IMR-90 (cell line): ENCODE measurements around the gene RIMS4. TPM values are rescaled to one million over a fixed set of nuclear protein-coding genes. Genes with fewer than 3 reads are reported as not detected.

Source experiments
- ATAC-seq: fragments of 200-7000 bp; cut with Tn5 transposase; 2 replicates; pipeline ENCODE4 v1.9.1; 2020; ENCODE audit warnings: low read depth, mild to moderate bottlenecking, moderate library complexity
- BruUV-seq: library from RNA; stranded (reverse); fragments of 400-500 nt; replicated peaks from 2 replicates; lab custom pipeline; 2021; lab: Mats Ljungman, UMichigan
- CTCF ChIA-PET: fragments of 300-600 bp; formaldehyde crosslinking; extraction: SDS; loops from one replicate; lab custom pipeline; 2021; ENCODE audit warnings: antibody characterized with exemption; lab: Yijun Ruan, JAX
- POLR2A ChIA-PET: fragments of 300-600 bp; sonication (Branson Sonifier 250); formaldehyde crosslinking; loops from one replicate; lab custom pipeline; 2022; ENCODE audit warnings: antibody characterized with exemption; ENCODE audit not compliant: unreplicated experiment; lab: Charles Lee
- DNase-seq: peaks from one replicate; pipeline ENCODE4 v3.0.0; 2013
- H2AFZ ChIP-seq: replicated peaks from 2 replicates; pipeline ENCODE3; 2013; ENCODE audit warnings: low read length, mild to moderate bottlenecking; ENCODE audit not compliant: poor library complexity
- H2AK5ac ChIP-seq: 2 replicates; pipeline ENCODE4 v1.6.1; 2013; ENCODE audit warnings: low read depth, low read length, inconsistent platforms
- H2AK9ac ChIP-seq: replicated peaks from 2 replicates; pipeline ENCODE3; 2013; ENCODE audit warnings: mild to moderate bottlenecking, low read depth, low read length, moderate library complexity; ENCODE audit not compliant: poor library complexity
- H2BK120ac ChIP-seq: 2 replicates; pipeline ENCODE4 v1.6.1; 2013; ENCODE audit warnings: low read depth, low read length, inconsistent platforms
- H2BK15ac ChIP-seq: 3 replicates; pipeline ENCODE4 v1.6.1; 2013; ENCODE audit warnings: low read depth, low read length, inconsistent platforms
- H2BK20ac ChIP-seq: 2 replicates; pipeline ENCODE4 v1.6.1; 2013; ENCODE audit warnings: low read depth, mild to moderate bottlenecking, inconsistent platforms, low read length, moderate library complexity
- H2BK5ac ChIP-seq: 2 replicates; pipeline ENCODE4 v1.6.1; 2013; ENCODE audit warnings: mild to moderate bottlenecking, low read depth, low read length, inconsistent platforms; ENCODE audit not compliant: poor library complexity, severe bottlenecking
- H3K14ac ChIP-seq: replicated peaks from 2 replicates; pipeline ENCODE4 v1.6.1; 2013; ENCODE audit warnings: low read depth, low read length, inconsistent platforms
- H3K18ac ChIP-seq: 2 replicates; pipeline ENCODE4 v1.6.1; 2013; ENCODE audit warnings: low read depth, low read length, control low read depth
- H3K23ac ChIP-seq: 2 replicates; pipeline ENCODE4 v1.6.1; 2013; ENCODE audit warnings: low read depth, low read length, inconsistent platforms
- H3K27ac ChIP-seq: 2 replicates; pipeline ENCODE4 v1.5.1; 2013; ENCODE audit warnings: mild to moderate bottlenecking, control low read depth, low read length; ENCODE audit not compliant: insufficient read depth
- H3K27me3 ChIP-seq: 2 replicates; pipeline ENCODE4 v1.6.1; 2013; ENCODE audit warnings: low read length; ENCODE audit not compliant: control insufficient read depth, insufficient read depth
- H3K36me3 ChIP-seq: 2 replicates; pipeline ENCODE4 v1.6.1; 2013; ENCODE audit warnings: low read length, mixed read lengths; ENCODE audit not compliant: control insufficient read depth, insufficient read depth
- H3K4ac ChIP-seq: 2 replicates; pipeline ENCODE4 v1.6.1; 2013; ENCODE audit warnings: low read depth, low read length, inconsistent platforms
- H3K4me1 ChIP-seq: 2 replicates; pipeline ENCODE4 v1.6.1; 2013; ENCODE audit warnings: low read length, mixed read lengths; ENCODE audit not compliant: control insufficient read depth, insufficient read depth
- H3K4me2 ChIP-seq: 2 replicates; pipeline ENCODE4 v1.6.1; 2013; ENCODE audit warnings: low read depth, mild to moderate bottlenecking, control low read depth, low read length, moderate library complexity
- H3K4me3 ChIP-seq: 2 replicates; pipeline ENCODE4 v1.5.1; 2013; ENCODE audit warnings: low read depth, mild to moderate bottlenecking, control low read depth, low read length, moderate library complexity; ENCODE audit not compliant: insufficient read depth
- H3K56ac ChIP-seq: 2 replicates; pipeline ENCODE4 v1.6.1; 2013; ENCODE audit warnings: low read length, inconsistent platforms; ENCODE audit not compliant: insufficient read depth; ENCODE audit errors: extremely low read depth
- H3K79me1 ChIP-seq, 2 experiments: 2 replicates each; pipeline ENCODE4 v1.6.1; 2013; ENCODE audit warnings: low read length in 2 of 2, inconsistent platforms in 1 of 2, low read depth in 1 of 2
- H3K9ac ChIP-seq: 2 replicates; pipeline ENCODE4 v1.6.1; 2013; ENCODE audit warnings: low read depth, low read length, control low read depth
- H3K9me1 ChIP-seq: 2 replicates; pipeline ENCODE4 v1.6.1; 2013; ENCODE audit warnings: low read length, inconsistent platforms; ENCODE audit not compliant: insufficient read depth
- H3K9me3 ChIP-seq: 2 replicates; pipeline ENCODE4 v1.6.1; 2013; ENCODE audit warnings: low read length; ENCODE audit not compliant: control insufficient read depth, insufficient read depth
- H4K20me1 ChIP-seq: 2 replicates; pipeline ENCODE4 v1.6.1; 2013; ENCODE audit warnings: low read length, inconsistent platforms; ENCODE audit not compliant: insufficient read depth
- H4K5ac ChIP-seq: 2 replicates; pipeline ENCODE4 v1.6.1; 2013; ENCODE audit warnings: mild to moderate bottlenecking, low read depth, low read length, control low read depth
- H4K8ac ChIP-seq, 2 experiments: 2 replicates each; pipeline ENCODE4 v1.6.1; 2013; ENCODE audit warnings: low read depth in 2 of 2, low read length in 2 of 2, control low read depth in 1 of 2, inconsistent platforms in 1 of 2
- H4K91ac ChIP-seq: 2 replicates; pipeline ENCODE4 v1.6.1; 2013; ENCODE audit warnings: low read depth, low read length, inconsistent platforms; ENCODE audit not compliant: insufficient read depth
- CEBPB ChIP-seq: IDR thresholded peaks from 2 replicates; pipeline ENCODE4 v1.6.1; 2012; ENCODE audit warnings: low read depth, low read length, improper control_type of control experiment
- FOS ChIP-seq: fragments of 150-350 bp; IDR thresholded peaks from 2 replicates; pipeline ENCODE4 v1.6.1; 2016; ENCODE audit warnings: low read depth, low read length
- MAZ ChIP-seq: IDR thresholded peaks from 2 replicates; pipeline ENCODE4 v1.6.1; 2012; ENCODE audit warnings: low read depth, mild to moderate bottlenecking, low read length, improper control_type of control experiment, moderate library complexity, borderline replicate concordance
- MXI1 ChIP-seq: IDR thresholded peaks from 2 replicates; pipeline ENCODE4 v1.6.1; 2012; ENCODE audit warnings: low read depth, mild to moderate bottlenecking, low read length, moderate library complexity, borderline replicate concordance
- NFE2L2 ChIP-seq: fragments of 150-350 bp; IDR thresholded peaks from 2 replicates; pipeline ENCODE4 v1.6.1; 2016; ENCODE audit warnings: low read depth, mild to moderate bottlenecking, low read length
- RAD21 ChIP-seq: IDR thresholded peaks from 2 replicates; pipeline ENCODE4 v1.6.1; 2012; ENCODE audit warnings: low read length, improper control_type of control experiment
- RCOR1 ChIP-seq: IDR thresholded peaks from 2 replicates; pipeline ENCODE4 v1.6.1; 2012; ENCODE audit warnings: mild to moderate bottlenecking, low read length, improper control_type of control experiment; ENCODE audit not compliant: insufficient replicate concordance
- RFX5 ChIP-seq: IDR thresholded peaks from 2 replicates; pipeline ENCODE4 v1.8.0; 2012; ENCODE audit warnings: low read depth, mild to moderate bottlenecking, low read length, moderate library complexity
- WGBS, 2 experiments: methylation state at CpG; one replicate each; pipeline versions ENCODE4 v1.1.5 to v1.1.7; 2013; ENCODE audit warnings: missing lambda C conversion rate in 2 of 2; ENCODE audit not compliant: insufficient read length in 1 of 2; ENCODE audit errors: extremely low coverage in 2 of 2; 5-methylcytosine and 5-hydroxymethylcytosine counted together
- dilution Hi-C: fragments of 300-500 bp; cut with HindIII; formaldehyde crosslinking; loops from one replicate; pipeline ENCODE4 v1.14.3; 2018; ENCODE audit warnings: low sequenced_read_pairs; ENCODE audit not compliant: unreplicated experiment
- in situ Hi-C: fragments of 300-500 bp; cut with MboI; formaldehyde crosslinking; loops from 3 replicates; pipeline ENCODE4 v1.14.3; 2019; ENCODE audit warnings: low sequenced_read_pairs, inconsistent platforms, mixed read lengths
- intact Hi-C: fragments of 100-400 bp; cut with micrococcal nuclease; formaldehyde crosslinking; loops from 2 replicates; pipeline ENCODE4 v1.10.0; 2022
- polyA plus RNA-seq, 3 experiments: library from polyadenylated mRNA; depleted of rRNA; stranded (reverse); fragments of >200 nt; gene quantifications; 2 replicates each; pipeline ENCODE4 v1.2.3, GENCODE V29; 2012; ENCODE audit warnings: low replicate concordance in 1 of 3
- total RNA-seq: library from RNA; depleted of rRNA; stranded (reverse); fragments of >200 nt; gene quantifications from 2 replicates; pipeline ENCODE4 v1.2.3, GENCODE V29; 2012
- TF ChIP-seq, protein P1 (sequence below): fragments of 150-350 bp; IDR thresholded peaks from 2 replicates; pipeline ENCODE4 v1.6.1; 2016; ENCODE audit warnings: low read depth, mild to moderate bottlenecking, low read length, moderate library complexity, borderline replicate concordance
- TF ChIP-seq, protein P2 (sequence below): fragments of 150-350 bp; IDR thresholded peaks from 2 replicates; pipeline ENCODE4 v1.6.1; 2017; ENCODE audit warnings: mild to moderate bottlenecking, antibody characterized with exemption, low read length, low read depth

The RIMS4 gene
- total and polyA plus RNA-seq, 2 of the 4 experiments (the other 2 are of a cell fraction) = not detected

DNA sequence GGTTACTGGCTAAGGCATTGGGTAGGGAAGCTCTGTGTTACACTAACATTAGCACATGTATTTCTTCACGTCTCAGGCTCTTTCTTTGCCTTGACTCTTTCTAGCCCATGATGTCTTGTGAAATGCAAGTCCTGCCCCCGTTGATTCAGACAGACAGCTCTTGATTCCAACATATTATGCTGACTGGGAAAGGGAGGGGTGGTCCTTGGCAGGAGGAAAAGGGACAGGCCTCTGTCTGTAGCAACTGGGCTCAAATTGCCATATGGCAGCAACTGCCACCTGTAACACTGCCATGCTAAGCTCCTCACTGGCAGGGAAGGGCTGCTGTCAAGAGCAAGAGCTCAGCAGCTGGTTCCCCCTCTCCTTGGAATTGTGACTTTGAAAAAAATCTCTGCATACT is 70.4 kb downstream of the RIMS4 start:
- Histone ChIP-seq H3K4ac (no peak overlapping the region), H2BK5ac (no peak overlapping the region), H2BK20ac (no peak overlapping the region), H3K9me1 (no peaks in the 10 kb centered on the region; the same call in 1 of the 2 replicates), H3K56ac (no peak overlapping the region), H2AFZ (no peak overlapping the region), H3K9ac (no peak overlapping the region), H3K14ac (no peak overlapping the region), H3K79me1 (no peaks in the 10 kb centered on the region), H4K5ac (no peak overlapping the region), H3K4me2 (no peak overlapping the region), H3K9me3 (no peaks in the 10 kb centered on the region), H2BK15ac (no peak overlapping the region), H3K27ac (no peak overlapping the region), H4K91ac (no peak overlapping the region), H2BK120ac (no peak overlapping the region), H2AK9ac (no peak overlapping the region), H2AK5ac (no peak overlapping the region), H3K23ac (no peak overlapping the region), H3K36me3 (no peaks in the 10 kb centered on the region), H3K4me1 (peaks cover 3% of the 10 kb centered on the region; the same call in 1 of the 2 replicates), H4K20me1 (no peaks in the 10 kb centered on the region), H3K18ac (no peak overlapping the region), H3K27me3 (peaks cover 45% of the 10 kb centered on the region), H3K4me3 (no peak overlapping the region), H4K8ac (no peak overlapping the region)
- in situ Hi-C loops (loop anchor here (5.0 kb wide), 1 partner anchor 127 kb away; no protein-coding TSS in a partner anchor), dilution Hi-C loops (no loop called here), intact Hi-C loops (no loop called here)
- ATAC-seq = no peak
- no CpG with 5 or more reads among the region's 2 CpGs for WGBS, 2 experiments
- no TSS peak for BruUV-seq
- TF ChIP-seq NFE2L2 (no peak), RCOR1 (no peak), MAZ (no peak), FOS (no peak), CEBPB (no peak), RFX5 (no peak), RAD21 (no peak), MXI1 (no peak)
- TF ChIP-seq, protein P1, sequence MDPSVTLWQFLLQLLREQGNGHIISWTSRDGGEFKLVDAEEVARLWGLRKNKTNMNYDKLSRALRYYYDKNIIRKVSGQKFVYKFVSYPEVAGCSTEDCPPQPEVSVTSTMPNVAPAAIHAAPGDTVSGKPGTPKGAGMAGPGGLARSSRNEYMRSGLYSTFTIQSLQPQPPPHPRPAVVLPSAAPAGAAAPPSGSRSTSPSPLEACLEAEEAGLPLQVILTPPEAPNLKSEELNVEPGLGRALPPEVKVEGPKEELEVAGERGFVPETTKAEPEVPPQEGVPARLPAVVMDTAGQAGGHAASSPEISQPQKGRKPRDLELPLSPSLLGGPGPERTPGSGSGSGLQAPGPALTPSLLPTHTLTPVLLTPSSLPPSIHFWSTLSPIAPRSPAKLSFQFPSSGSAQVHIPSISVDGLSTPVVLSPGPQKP = no peak
- TF ChIP-seq, protein P2, sequence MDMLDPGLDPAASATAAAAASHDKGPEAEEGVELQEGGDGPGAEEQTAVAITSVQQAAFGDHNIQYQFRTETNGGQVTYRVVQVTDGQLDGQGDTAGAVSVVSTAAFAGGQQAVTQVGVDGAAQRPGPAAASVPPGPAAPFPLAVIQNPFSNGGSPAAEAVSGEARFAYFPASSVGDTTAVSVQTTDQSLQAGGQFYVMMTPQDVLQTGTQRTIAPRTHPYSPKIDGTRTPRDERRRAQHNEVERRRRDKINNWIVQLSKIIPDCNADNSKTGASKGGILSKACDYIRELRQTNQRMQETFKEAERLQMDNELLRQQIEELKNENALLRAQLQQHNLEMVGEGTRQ = no peak
- POLR2A ChIA-PET = no interaction called here
- no peak for DNase-seq
- CTCF ChIA-PET = interaction anchor here (0.6 kb wide), 1 partner anchor 12 kb away, joined by 3 read pairs; no protein-coding TSS in a partner anchor
